Measurements from ENCODE around the gene S1PR1.
"Not testable (repeated sequence)": the region's sequence is repeated elsewhere in the genome, so short reads cannot be mapped to it uniquely, and the experiment has no call there.

DNA sequence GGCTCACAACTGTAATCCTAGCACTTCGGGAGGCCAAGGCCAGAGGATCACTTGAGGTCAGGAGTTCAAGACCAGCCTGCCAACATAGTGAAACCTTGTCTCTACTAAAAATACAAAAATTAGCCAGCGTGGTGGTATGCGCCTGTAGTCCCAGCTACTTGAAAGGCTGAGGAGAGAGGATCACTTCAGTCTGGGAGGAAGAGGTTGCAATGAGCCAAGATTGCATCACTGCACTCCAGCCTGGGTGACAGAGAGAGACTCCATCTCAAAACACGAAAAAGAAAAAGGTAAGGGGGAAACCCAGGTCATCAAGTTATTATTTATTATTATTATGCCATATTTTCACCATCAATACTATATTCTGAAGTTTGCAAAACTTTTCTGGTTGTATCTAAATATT, 30.7 kb upstream of the S1PR1 start:
- TF ChIP-seq CTCF (IDR thresholded peaks at IDR 0.05; ENCODE audit: extremely low read depth in 1 of 2, insufficient read depth in 1 of 2, low read depth in 1 of 2, low read length in 2 of 2); MYC (IDR thresholded peaks at IDR 0.05; ENCODE audit: low read depth, low read length); JUN (IDR thresholded peaks at IDR 0.05; ENCODE audit: borderline replicate concordance, insufficient read depth, insufficient read length, low read depth): not testable (repeated sequence)
- TF ChIP-seq, protein P1, sequence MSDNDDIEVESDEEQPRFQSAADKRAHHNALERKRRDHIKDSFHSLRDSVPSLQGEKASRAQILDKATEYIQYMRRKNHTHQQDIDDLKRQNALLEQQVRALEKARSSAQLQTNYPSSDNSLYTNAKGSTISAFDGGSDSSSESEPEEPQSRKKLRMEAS (IDR thresholded peaks at IDR 0.05; ENCODE audit: insufficient read depth, insufficient read length), result not testable (repeated sequence)

All from endothelial cell of umbilical vein (primary cell).